Measurements from ENCODE around the gene NRAP.

NRAP gene, protein sequence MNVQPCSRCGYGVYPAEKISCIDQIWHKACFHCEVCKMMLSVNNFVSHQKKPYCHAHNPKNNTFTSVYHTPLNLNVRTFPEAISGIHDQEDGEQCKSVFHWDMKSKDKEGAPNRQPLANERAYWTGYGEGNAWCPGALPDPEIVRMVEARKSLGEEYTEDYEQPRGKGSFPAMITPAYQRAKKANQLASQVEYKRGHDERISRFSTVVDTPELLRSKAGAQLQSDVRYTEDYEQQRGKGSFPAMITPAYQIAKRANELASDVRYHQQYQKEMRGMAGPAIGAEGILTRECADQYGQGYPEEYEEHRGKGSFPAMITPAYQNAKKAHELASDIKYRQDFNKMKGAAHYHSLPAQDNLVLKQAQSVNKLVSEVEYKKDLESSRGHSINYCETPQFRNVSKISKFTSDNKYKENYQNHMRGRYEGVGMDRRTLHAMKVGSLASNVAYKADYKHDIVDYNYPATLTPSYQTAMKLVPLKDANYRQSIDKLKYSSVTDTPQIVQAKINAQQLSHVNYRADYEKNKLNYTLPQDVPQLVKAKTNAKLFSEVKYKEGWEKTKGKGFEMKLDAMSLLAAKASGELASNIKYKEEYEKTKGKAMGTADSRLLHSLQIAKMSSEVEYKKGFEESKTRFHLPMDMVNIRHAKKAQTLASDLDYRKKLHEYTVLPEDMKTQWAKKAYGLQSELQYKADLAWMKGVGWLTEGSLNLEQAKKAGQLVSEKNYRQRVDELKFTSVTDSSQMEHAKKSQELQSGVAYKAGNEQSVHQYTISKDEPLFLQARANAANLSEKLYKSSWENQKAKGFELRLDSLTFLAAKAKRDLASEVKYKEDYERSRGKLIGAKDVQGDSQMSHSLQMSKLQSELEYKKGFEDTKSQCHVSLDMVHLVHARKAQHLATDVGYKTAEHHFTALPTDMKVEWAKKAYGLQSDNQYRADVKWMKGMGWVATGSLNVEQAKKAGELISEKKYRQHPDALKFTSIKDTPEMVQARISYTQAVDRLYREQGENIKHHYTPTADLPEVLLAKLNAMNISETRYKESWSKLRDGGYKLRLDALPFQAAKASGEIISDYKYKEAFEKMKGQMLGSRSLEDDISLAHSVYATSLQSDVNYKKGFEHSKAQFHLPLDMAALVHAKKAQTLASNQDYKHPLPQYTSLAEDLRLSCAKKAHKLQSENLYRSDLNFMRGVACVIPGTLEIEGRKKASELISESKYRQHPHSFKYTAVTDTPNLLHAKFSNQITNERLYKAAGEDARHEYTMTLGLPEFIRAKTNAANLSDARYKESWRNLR (N-terminal part only)

DNA sequence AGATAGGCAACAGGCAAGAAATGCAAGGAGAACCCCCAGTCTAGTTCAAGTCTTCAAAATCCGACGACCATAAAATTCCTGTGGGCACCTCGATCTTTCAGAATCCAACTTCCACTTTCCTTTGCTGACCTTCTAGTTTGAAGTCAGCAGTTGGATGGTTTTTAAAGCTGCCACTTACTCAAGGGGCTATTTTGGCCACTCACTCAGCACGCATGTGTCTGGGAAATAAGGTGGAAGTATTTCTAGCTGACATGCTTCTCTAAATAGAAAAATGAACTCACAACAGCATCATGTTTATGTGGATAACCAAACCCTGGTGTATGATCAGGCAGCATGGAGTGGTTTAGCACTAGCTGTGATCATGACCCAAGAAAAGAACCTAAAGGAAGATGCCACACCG lies at the start of gene NRAP:
Gene NRAP, minus strand, starts transcription at position 134 of the 400 bp plus-strand sequence. CDS start 159 bp downstream, outside the sequence.
- no peak for DNase-seq

DNA sequence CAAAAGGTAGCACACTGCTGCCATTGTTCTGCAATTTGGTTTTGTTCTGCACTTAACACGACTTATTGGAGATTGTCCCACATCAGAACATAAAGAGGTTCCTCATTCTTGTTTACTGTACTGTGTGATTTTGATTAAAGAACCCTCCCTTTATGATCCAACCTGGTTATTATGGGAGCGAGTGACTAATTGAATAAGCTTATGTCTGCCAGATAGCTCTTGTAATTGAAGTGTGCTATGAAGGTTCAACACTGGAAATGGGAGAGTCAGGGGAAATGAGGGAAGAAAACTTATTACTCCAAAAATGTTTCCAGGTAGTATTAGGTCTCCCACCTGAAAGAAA lies 49.8 kb upstream of the NRAP start:
- DNase-seq, result no peak

DNA sequence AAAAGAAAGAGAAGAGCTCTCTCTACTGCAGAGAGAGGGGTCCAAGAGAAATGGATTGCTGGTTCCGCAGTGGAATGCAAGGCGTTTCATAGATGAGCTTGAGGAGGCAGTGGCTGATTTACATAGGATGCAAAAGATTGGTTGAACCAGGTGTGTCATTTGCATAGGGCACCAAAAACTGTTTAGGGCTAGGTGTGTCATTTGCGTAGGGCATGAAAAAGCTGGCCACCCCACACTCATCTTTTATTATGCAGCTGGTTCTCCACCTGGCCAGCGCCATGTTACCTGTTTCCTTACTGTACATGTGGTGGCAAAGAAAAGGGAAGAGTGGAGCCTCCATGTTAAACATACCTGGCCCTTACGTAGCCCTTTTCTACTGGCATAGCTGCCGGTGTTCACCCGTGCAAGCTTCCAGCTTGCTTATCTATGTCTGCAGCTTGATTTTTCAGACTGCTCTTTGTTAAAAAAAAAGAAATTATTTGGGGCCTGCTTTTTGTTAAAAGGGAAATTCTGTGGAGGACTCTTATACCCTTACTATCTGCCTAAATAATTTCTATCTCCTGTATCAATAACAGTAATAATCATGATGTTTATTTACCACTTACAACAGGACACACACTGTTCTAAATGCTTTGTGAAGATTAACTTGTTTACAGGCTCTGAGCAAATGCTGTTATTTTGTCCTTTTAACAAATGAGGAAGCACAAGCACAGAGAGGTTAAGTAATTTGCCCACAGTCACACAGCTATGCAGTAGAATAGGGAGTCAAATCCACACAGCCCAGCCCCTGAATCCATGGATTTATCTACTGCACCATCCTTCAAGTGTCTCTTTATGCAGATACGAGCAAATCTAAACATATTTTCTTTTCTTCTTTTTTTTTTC lies 49.2 kb upstream of the NRAP start:
- DNase-seq, result no peak

DNA sequence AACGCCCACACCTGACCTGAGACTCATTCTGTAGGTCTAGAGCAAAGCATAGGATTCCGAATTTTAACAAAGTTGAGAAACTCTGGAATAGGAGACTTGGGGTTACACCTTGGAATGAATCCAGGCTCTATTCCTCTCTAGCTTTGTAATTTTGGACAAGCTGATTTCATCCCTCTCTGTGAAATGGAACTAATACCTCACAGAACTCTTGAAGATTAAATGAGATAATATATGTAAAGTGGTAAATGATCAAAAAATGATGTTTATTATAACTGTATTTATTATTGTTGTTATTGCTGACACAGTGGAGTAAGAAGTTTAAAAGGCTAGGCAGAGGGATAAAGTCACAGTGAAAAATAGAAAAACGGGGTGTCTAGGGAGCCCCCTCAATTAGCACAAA lies 48.2 kb upstream of the NRAP start:
- no peak for DNase-seq

DNA sequence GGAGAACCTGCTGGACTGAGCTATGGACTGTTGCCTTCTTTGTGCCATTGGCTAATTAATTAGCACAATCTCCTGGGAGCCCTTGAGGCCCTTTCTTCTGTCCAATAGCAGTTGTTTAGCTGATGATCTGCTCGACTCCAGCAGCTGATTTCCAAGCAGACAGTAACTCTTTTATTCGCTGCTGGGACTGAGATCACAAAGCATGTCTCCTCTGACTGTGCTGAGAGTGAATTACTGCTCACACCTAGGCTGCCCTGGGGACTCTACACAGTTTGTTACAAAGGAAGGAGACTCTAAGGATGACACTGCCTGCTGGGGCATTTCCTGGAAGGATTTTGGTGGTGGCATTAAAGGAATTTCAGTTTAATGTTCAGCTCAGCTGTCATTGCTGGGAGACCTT lies 47.3 kb upstream of the NRAP start:
- DNase-seq, result no peak

DNA sequence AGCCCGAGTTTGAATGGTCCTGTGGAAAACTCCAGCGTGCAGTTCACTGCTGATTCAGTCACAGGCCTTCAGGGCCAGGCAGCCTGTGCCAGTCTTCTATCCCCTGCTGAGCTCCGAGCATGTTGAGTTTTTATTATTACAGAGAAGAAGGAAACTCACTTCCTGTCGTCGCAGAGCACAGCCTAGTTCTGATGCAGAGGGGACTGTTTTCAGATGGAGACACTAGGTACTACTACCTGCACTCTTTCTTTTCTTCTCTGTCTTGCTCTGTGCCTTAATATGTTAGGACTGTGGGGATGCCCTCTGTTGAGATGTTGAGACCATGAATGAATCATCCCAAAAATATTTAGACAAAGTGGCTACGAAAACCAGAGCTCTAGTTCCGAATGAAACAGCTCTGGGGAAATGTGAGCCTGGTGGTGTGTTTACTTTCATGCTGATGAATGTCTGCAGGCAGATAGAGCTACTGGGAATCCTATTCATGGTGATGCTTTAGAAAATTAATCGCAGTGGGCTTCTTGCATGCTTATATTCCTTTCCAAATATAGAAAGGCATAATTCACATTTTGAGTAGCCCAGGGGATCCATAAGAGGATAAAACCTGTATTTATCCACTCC lies 45.5 kb upstream of the NRAP start:
- DNase-seq, result no peak

DNA sequence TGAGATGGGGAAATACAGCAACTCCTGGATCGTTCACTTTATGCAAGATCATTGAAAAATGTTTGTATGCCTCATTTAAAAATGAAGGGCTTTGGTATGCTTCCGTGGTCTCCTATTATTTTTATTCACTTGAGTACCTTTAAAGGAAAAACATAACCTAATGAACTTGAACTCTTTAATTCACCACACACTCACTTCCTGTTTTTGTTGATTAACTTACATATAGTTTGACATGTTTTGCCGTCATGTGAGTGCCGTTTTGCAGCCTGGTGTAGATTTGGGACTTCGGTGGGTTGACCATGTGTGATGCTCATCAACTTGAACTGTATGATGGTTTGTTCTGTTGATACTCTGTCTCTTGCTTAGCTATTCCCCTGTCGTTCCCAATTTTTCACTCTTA lies 44.8 kb upstream of the NRAP start:
- no peak for DNase-seq

DNA sequence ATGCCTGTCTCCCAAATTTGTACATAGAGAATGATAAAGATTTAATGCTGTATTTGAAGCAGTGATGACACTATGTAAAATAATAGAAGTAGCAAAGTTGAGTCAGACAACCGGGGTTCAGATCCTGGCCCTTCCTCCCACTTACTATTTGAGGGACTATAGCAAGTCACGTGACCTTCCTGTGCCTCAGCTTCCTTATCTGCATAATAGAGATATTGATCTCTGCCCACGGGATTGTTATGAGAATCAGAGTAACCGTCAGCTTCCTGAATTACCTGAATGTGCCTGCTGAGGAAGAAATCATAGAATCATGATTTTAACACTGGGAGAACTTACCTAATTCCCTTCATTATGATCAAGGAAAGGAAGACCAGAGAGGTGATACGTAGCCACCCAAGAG lies 42.8 kb upstream of the NRAP start:
- DNase-seq, result no peak

DNA sequence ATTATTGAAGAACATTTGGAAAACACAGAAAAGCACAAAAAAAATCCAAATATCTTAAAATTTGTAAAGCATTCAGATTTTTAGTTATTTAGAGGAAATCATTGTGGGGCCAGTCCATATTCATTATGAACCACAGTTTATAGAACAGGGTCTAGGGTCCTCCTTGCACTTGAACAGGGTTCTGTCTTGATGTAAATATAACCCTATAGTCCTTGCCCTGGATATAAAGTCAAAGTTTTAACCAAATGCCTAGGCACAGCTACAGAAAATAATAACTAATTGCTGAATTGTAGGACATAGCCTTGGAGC lies 41.5 kb upstream of the NRAP start:
- no peak for DNase-seq

DNA sequence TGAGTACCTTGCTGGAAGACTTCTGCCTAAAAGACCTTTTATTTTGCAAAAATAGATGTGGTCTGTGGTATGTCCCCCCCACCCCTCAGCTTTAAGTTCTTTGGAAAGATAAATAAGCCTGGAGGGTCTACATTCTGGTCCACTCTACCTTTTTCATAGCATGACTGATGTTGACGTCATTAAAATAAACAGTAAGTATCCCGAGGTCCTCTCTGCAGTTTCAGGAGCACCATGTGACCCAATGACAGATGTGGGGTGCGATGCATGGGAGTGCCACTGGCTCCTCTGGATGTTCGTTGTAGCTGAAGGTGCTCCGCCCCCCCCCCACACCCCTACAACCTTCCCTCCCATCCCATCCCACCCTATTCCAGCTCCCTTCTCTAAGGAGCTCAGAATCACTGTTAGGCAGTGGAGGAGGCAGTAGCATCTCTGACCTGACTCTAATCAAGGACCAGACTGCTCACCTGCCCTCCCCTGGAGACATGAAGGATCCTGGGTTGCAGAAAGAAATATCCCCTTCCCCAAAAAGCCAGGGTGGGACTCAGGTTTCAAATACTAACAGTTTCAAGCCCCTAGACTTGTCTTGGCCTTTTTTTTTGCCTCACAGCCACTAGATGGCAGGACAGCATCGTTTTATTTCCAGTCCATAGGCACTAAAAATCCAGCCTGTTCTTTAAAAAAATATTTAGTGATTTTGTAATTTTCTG lies 40.9 kb upstream of the NRAP start:
- DNase-seq, result peak; percentile 45

DNA sequence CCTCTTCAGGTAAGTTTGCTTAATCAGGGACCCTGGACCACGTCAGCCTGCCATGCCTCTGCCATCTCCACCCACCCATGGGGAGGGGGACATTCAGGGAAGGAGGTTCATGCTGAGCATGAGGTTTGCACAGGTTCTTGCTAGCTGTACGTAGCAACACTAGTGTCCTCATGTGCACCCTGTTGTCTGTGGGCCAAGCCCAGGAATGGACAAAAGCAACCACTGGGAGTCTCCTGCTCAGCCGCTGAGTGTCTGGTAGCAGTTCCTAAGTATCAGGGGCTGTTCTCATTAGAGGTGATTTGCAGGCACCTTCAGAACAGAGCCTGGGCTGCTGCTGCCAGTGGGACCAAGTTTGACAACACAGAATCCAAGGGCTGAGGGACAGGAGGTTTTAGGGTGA lies 33.8 kb upstream of the NRAP start:
- DNase-seq, result no peak

DNA sequence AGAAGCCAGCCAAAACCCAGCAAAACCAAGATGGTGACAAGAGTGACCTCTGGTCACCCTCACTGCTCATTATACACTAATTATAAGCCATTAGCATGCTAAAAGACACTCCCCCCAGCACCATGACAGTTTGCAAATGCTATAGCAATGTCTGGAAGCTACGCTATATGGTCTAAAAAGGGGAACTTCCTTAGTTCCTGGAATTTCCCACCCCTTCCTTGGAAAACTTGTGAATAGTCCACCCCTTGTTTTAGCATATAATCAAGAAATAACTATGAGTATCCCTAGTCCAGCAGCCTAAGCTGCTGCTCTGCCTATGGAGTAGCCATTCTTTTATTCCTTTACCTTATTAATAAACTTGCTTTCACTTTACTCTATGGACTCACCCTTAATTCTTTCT lies 31.9 kb upstream of the NRAP start:
- DNase-seq, result no peak

DNA sequence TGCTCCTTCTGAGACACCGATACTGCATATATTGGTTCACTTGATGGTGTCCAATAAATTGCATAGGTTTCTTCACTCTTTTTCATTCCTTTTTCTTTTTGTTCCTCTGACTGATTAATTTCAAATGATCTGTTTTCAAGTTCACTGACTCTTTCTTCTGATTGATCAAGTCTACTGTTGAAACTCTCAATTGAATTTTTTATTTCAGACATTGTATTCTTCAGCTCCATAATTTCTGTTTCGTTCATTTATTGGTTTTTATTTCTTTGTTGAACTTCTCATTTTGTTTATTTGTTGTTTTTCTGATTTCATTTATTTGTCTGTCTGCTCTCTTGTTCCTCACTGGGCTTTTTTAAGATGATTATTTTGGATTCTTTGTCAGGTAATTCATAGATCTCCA lies 29.5 kb upstream of the NRAP start:
- no peak for DNase-seq

DNA sequence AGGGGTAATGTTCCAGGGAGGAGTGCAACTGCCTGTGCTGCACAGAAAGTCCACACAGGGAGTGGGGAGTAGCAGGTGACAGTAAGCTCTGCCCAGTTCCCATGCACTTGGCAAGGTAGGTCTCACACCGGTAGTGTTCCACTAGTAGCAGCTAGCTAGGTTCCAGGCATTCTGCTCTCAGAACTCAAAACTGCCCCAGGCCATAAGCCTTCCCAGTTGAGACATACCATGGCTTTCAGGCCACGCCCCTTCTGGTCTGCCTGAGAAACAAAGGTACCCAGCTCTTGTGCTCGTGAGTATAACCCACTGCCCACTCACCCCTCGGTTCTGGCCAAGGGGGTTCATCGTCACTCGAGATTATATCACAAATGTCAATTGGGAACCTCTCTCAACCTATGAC lies 28.4 kb upstream of the NRAP start:
- no peak for DNase-seq

DNA sequence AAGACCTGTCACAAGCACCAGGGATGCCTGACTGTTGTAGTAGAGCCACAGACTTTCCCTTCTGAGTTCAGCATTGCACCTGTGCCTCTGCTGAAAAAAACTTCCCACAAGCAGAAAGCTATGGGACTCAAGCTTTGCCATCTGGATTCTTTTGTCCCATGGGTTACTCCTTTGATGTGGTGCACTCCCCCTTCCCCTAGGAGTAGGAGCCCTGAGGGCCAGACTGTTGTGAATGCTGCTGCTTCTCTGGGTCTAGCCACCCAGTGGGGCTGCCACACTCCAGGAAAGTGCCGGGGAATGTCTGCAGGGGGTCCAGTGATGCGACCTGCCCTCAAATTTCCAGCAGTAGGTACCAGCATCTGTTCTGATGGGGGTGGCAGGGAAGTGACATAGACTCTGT lies 27.5 kb upstream of the NRAP start:
- DNase-seq, result no peak

DNA sequence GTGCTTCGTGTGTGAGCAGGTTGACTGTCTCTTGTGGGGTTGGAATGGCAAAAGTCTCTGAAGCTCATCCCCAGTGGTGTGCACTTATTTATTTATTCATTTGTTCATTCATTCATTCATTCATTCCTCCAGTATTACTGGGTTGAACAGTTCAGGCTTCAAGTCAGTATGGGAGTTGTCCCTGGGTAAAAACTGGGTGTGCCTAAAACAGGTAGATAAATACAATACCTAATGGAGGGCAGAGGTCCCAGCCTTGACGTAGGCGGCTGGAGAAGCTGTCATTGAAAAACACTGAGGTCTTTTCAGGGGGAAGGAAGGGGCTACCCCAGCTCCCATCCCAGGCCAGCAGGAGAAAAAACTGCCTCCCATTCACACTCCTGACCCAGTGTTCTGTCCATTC lies 26.9 kb upstream of the NRAP start:
- DNase-seq, result no peak

DNA sequence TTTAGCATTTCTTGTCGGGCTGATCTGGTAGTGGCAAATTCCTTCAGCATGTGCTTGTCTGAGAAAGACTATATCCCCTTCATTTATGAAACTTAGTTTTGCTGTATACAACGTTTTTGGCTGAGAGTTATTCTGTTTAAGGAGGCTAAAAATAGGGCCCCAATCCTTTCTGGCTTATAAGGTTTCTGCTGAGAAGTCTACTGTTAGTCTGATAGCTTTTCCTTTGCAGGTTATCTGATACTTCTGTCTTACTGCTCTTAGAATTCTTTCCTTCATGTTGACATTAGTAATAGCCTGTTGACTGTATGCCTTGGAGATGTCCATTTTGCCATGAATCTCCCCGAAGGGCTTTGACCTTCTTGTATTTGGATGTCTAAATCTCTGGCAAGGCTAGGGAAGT lies 25.7 kb upstream of the NRAP start:
- DNase-seq, result no peak

DNA sequence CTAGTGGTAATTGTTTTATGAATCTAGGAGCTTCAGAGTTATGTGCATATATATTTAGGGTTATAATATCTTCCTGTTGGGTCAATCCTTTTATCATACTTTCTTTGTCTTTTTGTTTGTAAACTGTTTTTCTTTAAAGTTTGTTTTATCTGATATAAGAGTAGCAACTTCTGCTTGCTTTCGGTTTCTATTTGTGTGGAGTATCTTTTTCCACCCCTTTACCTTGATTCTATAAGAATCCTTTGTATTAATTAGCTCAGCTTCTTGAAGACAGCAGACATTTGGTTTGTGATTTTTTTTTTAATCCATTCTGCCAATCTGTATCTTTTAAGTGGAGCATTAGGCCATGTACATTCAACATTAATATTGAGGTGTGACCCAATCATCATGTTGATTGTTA lies 25.2 kb upstream of the NRAP start:
- DNase-seq, result no peak

DNA sequence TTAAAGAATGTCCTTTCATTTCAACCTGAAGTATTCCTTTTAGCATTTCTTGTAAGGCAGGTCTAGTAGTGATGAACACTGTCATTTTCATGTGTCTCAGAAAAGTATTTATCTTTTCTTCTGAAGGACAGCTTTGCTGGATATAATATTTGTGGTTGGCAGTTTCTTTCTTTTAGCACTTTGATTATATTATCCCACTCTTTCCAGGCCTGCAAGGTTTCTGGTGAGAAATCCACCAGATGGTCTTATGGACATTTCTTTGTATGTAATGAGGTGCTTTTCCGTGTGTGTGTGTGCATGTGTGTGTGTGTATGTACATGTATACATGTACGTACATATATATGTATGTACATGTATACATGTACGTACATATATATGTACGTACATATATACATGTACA lies 23.2 kb upstream of the NRAP start:
- DNase-seq, result no peak

DNA sequence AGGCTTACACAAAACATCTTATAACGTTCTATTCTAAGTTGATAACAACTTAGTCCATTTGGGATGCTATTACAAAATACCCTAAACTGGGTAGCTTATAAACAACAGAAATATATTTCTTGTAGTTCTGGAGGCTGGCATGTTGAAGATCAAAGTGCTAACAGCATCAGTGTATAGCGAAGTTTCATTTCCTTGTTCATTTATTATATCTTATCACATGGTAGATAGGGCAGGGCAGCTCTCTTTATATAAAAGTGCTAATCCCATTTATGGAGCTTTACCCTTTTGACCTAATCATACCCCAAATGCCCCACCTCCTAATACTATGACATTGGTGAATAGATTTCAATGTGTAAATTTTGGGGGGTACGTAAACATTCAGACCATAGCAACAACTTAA lies 22.2 kb upstream of the NRAP start:
- DNase-seq, result no peak

DNA sequence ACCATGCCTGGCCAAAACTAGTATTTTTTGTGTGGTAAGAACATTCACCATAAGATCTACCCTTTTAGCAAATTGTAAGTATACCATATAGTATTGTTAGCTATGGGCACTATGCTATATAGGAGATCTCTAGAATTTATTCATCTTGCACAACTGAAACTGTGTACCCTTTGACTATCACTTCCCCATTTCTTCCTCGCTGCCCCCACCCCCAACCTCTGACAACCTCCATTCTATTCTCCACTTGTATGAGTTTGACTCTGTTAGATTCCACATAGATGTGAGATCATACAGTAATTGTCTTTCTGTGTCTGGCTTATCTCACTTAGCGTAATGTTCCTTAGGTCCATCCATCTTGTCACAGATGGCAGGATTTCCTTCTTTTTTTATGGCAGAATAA lies 19.5 kb upstream of the NRAP start:
- no peak for DNase-seq

Measured in NCI-H82 (cell line).